ENCODE measurements around the gene GJC1. TPM values are rescaled to one million over a fixed set of nuclear protein-coding genes. Genes with fewer than 3 reads are reported as not detected.

Gene GJC1
- total RNA-seq, 2 donors from 2014 or later, result 25.8 to 41.8 TPM

DNA sequence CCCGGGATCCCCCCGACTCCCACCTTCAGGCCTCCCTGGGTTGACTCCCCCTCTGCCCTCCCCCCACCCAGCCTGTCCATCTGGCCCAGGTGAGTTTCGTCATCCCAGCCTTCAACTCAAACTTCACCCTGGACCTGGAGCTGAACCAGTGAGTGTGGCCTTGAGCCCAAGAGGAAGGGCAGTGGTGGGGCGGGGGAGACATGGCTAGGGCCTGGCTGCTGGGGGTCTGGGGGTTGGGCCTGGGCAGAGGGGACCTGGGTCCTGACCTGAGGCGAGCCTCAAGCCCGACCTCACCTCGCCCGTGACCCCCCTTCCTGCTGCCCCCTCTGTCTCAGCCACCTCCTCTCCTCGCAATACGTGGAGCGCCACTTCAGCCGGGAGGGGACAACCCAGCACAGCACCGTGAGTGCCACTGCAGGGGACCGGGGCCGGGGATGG lies 60.4 kb downstream of the GJC1 start:
- Histone ChIP-seq H3K4me3 (no peak overlapping the region), H3K36me3 (no peaks in the 10 kb centered on the region), H3K9me3 (no peaks in the 10 kb centered on the region), H3K27me3 (no peaks in the 10 kb centered on the region), H3K27ac (no peak overlapping the region), H3K4me1 (no peaks in the 10 kb centered on the region)
- TF ChIP-seq, protein P1, sequence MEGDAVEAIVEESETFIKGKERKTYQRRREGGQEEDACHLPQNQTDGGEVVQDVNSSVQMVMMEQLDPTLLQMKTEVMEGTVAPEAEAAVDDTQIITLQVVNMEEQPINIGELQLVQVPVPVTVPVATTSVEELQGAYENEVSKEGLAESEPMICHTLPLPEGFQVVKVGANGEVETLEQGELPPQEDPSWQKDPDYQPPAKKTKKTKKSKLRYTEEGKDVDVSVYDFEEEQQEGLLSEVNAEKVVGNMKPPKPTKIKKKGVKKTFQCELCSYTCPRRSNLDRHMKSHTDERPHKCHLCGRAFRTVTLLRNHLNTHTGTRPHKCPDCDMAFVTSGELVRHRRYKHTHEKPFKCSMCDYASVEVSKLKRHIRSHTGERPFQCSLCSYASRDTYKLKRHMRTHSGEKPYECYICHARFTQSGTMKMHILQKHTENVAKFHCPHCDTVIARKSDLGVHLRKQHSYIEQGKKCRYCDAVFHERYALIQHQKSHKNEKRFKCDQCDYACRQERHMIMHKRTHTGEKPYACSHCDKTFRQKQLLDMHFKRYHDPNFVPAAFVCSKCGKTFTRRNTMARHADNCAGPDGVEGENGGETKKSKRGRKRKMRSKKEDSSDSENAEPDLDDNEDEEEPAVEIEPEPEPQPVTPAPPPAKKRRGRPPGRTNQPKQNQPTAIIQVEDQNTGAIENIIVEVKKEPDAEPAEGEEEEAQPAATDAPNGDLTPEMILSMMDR (IDR thresholded peaks at IDR 0.05), result no peak
- no peak for DNase-seq (ENCODE audit: low spot score)

DNA sequence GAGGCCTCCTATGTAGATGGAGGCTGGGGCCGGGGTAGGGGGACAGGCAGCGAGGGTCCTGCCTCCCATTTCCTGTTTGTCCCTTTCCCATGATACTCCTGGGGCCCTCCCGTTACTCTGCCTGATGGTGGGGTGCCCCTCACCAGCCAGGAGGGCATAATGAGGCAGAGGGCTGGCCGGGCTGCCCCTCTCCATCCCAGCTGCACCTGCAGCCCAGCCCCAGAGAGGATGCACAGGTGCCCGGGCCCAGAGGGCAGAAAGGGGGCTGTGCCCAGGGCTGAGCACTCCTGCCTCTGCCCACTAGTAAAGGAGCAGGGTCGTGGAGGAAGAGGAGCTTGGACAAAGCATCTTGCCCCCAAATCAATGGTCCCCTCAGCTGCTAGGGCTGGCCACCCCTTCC lies 60.9 kb downstream of the GJC1 start:
- Histone ChIP-seq H3K4me3 (no peak overlapping the region), H3K36me3 (no peaks in the 10 kb centered on the region), H3K4me1 (no peaks in the 10 kb centered on the region), H3K9me3 (no peaks in the 10 kb centered on the region), H3K27ac (no peak overlapping the region), H3K27me3 (no peaks in the 10 kb centered on the region)
- TF ChIP-seq, protein P1 (IDR thresholded peaks at IDR 0.05), result no peak
- no peak for DNase-seq (ENCODE audit: low spot score)

DNA sequence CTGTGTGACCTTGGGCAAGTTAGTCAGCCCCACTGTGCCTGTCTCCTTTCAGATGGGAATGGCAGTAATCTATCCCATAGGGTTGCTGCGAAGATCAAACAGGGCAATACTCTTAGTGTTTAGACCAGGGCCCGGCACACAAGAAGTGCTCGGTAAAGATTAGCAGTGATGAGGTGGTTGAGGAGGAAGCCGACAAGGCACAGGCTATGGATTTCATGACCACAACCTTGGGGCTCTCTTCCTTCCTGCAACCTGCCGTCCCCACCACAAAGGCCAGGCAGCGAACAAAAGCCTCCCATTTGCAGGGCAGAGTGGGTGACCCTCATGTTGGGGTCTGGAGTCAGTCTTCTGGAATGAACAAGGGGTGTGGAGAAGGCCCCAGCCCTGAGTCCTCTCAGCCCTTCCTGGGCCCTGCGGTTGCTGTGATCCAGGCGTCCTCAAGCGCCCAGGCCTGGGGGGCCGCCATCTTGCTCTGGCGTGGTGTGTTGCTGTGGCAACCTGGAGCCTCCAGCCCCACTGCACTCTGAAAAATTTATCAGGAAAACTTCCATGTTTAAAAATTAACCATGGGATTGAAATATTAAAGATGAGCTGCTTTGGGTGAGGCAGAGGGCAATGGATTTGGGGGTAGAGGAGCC lies 61.5 kb downstream of the GJC1 start:
- H3K36me3 ChIP-seq, result no peaks in the 10 kb centered on the region
- no peaks in the 10 kb centered on the region for H3K27me3 ChIP-seq
- H3K4me1 ChIP-seq, result no peaks in the 10 kb centered on the region
- H3K4me3 ChIP-seq, result no peak overlapping the region
- H3K9me3 ChIP-seq, result no peaks in the 10 kb centered on the region
- TF ChIP-seq, protein P1 (IDR thresholded peaks at IDR 0.05), result no peak
- no peak overlapping the region for H3K27ac ChIP-seq
- DNase-seq (ENCODE audit: low spot score), result no peak

DNA sequence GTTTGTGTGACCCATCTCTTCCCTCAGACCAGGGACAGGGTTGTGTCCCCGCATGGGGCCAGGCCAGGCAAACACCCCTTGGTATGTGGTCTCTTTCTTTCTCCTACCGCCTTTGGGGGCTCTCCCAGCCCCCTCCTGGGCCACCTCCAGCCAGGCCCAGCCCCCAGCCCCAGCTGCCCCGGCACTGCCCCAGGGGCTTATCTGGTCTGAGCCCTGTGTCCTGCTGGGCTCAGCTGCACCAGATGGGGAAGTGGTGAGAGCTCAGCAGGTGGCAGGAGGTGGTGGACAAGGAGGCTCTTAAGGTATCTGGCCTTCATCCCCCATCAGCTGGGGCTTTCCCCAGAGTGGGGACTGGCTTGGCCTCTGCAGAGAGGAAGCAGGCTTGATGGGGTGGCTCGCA lies 62.6 kb downstream of the GJC1 start:
- H3K27me3 ChIP-seq, result no peaks in the 10 kb centered on the region
- no peaks in the 10 kb centered on the region for H3K9me3 ChIP-seq
- no peak for DNase-seq (ENCODE audit: low spot score)
- no peak overlapping the region for H3K27ac ChIP-seq
- H3K4me1 ChIP-seq, result no peaks in the 10 kb centered on the region
- no peak overlapping the region for H3K4me3 ChIP-seq
- no peaks in the 10 kb centered on the region for H3K36me3 ChIP-seq
- TF ChIP-seq, protein P1 (IDR thresholded peaks at IDR 0.05), result no peak

DNA sequence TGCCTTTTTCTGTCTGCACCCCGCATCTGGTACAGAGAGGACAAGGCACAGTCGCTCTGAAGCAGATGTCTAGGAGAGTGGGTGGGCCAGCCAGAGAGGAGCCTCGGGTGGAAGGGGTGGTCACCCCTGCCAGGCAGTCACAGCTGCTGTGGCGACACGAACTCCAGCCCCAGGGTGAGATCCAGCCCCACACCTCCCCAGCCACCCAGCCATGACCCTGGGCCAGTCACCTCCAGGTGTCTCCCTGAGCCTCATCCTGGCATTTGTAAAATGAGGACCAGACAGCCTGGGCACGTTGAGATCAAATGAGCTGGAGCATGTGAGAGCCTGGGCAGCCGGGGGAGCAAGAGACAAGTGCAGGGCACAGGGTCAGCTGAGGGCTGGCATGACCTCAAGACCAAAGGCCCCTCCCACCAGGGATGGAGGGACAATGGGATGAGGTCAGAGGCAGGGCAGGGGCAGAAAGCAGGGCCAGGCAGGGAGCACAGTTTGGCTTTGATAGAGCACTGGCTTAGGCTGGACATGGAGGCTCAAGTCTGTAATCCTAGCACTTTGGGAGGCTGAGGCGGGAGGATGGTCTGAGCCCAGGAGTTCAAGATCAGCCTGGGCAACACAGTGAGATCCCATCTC lies 63.6 kb downstream of the GJC1 start:
- DNase-seq (ENCODE audit: low spot score), result no peak
- TF ChIP-seq, protein P1 (IDR thresholded peaks at IDR 0.05), result no peak
- Histone ChIP-seq H3K36me3 (no peaks in the 10 kb centered on the region), H3K27ac (no peak overlapping the region), H3K27me3 (no peaks in the 10 kb centered on the region), H3K4me3 (no peak overlapping the region), H3K4me1 (no peaks in the 10 kb centered on the region), H3K9me3 (no peaks in the 10 kb centered on the region)

All from right atrium auricular region (tissue), 2 donors.